ENCODE measurements around the gene IRF8.

DNA sequence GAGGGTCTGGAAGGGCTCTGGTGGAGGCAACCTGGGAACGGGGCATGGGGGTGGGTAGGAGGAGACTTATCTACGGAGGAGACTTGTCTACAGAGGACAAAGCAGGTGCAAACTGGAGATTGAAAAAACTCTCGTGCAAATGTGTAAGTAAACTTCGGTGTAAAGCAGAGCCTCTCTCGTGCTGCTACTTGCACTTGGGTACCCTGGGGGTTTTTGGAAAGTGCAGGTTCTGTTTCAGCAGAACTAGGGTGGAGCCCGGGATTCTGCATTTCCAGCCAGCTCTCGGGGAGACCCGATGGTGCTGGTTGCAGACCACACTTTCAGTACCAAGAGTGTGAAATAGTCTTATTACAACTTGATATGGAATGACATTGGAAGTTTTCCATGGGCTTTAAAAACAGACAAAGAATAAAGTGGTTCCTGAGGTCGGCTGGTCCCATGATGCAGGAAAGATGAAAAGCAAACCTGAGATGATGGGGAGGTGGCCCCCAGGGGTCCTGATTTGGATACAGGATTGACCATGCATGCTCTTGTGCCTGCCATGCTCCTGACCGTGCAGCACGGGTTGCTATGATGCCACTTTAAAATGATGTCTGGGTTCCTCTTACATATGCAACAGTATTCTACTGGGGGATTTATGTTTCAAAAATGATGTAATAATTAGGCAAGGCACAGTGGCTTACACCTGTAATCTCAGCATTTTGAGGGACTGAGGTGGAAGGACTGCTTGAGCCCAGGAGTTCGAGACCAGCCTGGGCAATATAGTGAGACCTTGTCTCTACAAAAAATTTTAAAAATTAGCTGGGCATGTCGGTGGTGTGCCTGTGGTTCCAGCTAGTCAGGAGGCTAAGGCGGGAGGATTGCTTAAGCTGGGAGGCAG lies 69.3 kb downstream of the IRF8 start:
- TF ChIP-seq, protein P1, sequence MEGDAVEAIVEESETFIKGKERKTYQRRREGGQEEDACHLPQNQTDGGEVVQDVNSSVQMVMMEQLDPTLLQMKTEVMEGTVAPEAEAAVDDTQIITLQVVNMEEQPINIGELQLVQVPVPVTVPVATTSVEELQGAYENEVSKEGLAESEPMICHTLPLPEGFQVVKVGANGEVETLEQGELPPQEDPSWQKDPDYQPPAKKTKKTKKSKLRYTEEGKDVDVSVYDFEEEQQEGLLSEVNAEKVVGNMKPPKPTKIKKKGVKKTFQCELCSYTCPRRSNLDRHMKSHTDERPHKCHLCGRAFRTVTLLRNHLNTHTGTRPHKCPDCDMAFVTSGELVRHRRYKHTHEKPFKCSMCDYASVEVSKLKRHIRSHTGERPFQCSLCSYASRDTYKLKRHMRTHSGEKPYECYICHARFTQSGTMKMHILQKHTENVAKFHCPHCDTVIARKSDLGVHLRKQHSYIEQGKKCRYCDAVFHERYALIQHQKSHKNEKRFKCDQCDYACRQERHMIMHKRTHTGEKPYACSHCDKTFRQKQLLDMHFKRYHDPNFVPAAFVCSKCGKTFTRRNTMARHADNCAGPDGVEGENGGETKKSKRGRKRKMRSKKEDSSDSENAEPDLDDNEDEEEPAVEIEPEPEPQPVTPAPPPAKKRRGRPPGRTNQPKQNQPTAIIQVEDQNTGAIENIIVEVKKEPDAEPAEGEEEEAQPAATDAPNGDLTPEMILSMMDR (IDR thresholded peaks at IDR 0.05; ENCODE audit: low read depth, low read length): no peak
- TF ChIP-seq EZH2phosphoT487 (IDR thresholded peaks at IDR 0.05; ENCODE audit: low read depth): no peak

Measured in OCI-LY3 (cell line).